D721Med (cell line): Measurements from ENCODE around the gene MICAL3.

Experiments used
- DNase-seq: peaks from one replicate; pipeline ENCODE4 v3.0.0; 2011; ENCODE audit warnings: low spot score; ENCODE audit not compliant: insufficient read length
- FAIRE-seq: peaks from 2 replicates; lab custom pipeline; 2011; peaks lifted over from hg19 to GRCh38; lab: Jason Lieb, UNC
- CTCF ChIP-seq: IDR thresholded peaks from 2 replicates; pipeline ENCODE4 v1.5.1; 2012; ENCODE audit warnings: mild to moderate bottlenecking, control low read depth; ENCODE audit not compliant: insufficient read depth; ENCODE audit errors: missing control alignments

MICAL3 gene

GRCh38 chr22:17777005-17777716, 247.2 kb downstream of the MICAL3 start:
- no peak for FAIRE-seq
- no peak for DNase-seq
- TF ChIP-seq CTCF = no peak

GRCh38 chr22:17775781-17776465, 248.4 kb downstream of the MICAL3 start:
- TF ChIP-seq CTCF = no peak
- DNase-seq (no peak), FAIRE-seq (no peak)

- DNase-seq = no peak
- no peak for FAIRE-seq
- TF ChIP-seq CTCF = no peak
Measured at GRCh38 chr22:17774926-17775685, 249.3 kb downstream of the MICAL3 start.

- FAIRE-seq (no peak), DNase-seq (no peak)
- no peak for TF ChIP-seq CTCF
Measured at GRCh38 chr22:17774206-17774925, 250.0 kb downstream of the MICAL3 start, which contains the start of gene BID. Gene BID (minus strand): TSS chr22:17774469. CDS start chr22:17750116, 24,353 bp downstream.

GRCh38 chr22:17773606-17774205, 250.7 kb downstream of the MICAL3 start:
- FAIRE-seq = no peak
- no peak for TF ChIP-seq CTCF
- peak; percentile 78 for DNase-seq

GRCh38 chr22:17772958-17773605, 251.3 kb downstream of the MICAL3 start:
- FAIRE-seq (no peak), DNase-seq (no peak)
- no peak for TF ChIP-seq CTCF
